Mucosa of descending colon (tissue), 3 donors: Measurements from ENCODE around the gene IMPG1. TPM values are rescaled to one million over a fixed set of nuclear protein-coding genes. Genes with fewer than 3 reads are reported as not detected.

ENCODE experiments used
- ATAC-seq: fragments of 200-7000 bp; cut with Tn5 transposase; one replicate; pipeline ENCODE4 v1.9.1; 2020; ENCODE audit warnings: mild to moderate bottlenecking, moderate library complexity
- DNase-seq, 3 donors: peaks; one replicate each; pipeline ENCODE4 v3.0.0-alpha.2; 2020
- H3K36me3 ChIP-seq: fragments of 200-600 bp; one replicate; pipeline ENCODE4 v1.8.0; 2021; ENCODE audit warnings: low read depth, mild to moderate bottlenecking
- H3K4me1 ChIP-seq: fragments of 200-600 bp; one replicate; pipeline ENCODE4 v1.8.0; 2021; ENCODE audit warnings: low read depth, mild to moderate bottlenecking
- H3K4me3 ChIP-seq: fragments of 200-600 bp; one replicate; pipeline ENCODE4 v1.8.0; 2021; ENCODE audit warnings: mild to moderate bottlenecking
- H3K9me3 ChIP-seq: fragments of 200-600 bp; one replicate; pipeline ENCODE4 v1.8.0; 2021; ENCODE audit warnings: mild to moderate bottlenecking
- intact Hi-C, 2 donors: fragments of 100-400 bp; cut with DNase I in 1 of 2; cut with micrococcal nuclease in 1 of 2; formaldehyde crosslinking; loops; one replicate each; pipeline versions ENCODE4 v1.11.0 to v1.11.1; 2022; cut with DNase I, micrococcal nuclease
- total RNA-seq, 3 donors: library from RNA; stranded (reverse); fragmentation: NEBNext Ultra II Directional in 2 of 3; extraction: Animal tissue kit (Norgen Biotek cat#: 25700) in 2 of 3; gene quantifications; one replicate each; pipeline versions ENCODE4 v1.2.1 to v1.2.4, GENCODE V29; 2021 to 2023
- TF ChIP-seq, protein P1 (sequence below): fragments of 200-600 bp; IDR thresholded peaks from one replicate; pipeline ENCODE4 v1.8.0; 2022; ENCODE audit warnings: antibody characterized with exemption, mild to moderate bottlenecking
- donor health status: DM: no; HTN: no; CAD: no; lungs with moderate emphysema.
- donor health status: DM: no; HTN: no; CAD: no.
- donor health status: DM: no; HTN: yes; CAD: no.

Gene IMPG1
- total RNA-seq, 3 donors from 2014 or later: not detected

GRCh38 chr6:76043690-76044089, 28.8 kb downstream of the IMPG1 start:
- Histone ChIP-seq H3K36me3 (no peaks in the 10 kb centered on the region), H3K9me3 (no peaks in the 10 kb centered on the region), H3K4me1 (no peaks in the 10 kb centered on the region), H3K4me3 (no peak overlapping the region)
- ATAC-seq (no peak), DNase-seq (no peak)
- intact Hi-C loops: no loop called here
- TF ChIP-seq, protein P1, sequence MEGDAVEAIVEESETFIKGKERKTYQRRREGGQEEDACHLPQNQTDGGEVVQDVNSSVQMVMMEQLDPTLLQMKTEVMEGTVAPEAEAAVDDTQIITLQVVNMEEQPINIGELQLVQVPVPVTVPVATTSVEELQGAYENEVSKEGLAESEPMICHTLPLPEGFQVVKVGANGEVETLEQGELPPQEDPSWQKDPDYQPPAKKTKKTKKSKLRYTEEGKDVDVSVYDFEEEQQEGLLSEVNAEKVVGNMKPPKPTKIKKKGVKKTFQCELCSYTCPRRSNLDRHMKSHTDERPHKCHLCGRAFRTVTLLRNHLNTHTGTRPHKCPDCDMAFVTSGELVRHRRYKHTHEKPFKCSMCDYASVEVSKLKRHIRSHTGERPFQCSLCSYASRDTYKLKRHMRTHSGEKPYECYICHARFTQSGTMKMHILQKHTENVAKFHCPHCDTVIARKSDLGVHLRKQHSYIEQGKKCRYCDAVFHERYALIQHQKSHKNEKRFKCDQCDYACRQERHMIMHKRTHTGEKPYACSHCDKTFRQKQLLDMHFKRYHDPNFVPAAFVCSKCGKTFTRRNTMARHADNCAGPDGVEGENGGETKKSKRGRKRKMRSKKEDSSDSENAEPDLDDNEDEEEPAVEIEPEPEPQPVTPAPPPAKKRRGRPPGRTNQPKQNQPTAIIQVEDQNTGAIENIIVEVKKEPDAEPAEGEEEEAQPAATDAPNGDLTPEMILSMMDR: no peak

DNA sequence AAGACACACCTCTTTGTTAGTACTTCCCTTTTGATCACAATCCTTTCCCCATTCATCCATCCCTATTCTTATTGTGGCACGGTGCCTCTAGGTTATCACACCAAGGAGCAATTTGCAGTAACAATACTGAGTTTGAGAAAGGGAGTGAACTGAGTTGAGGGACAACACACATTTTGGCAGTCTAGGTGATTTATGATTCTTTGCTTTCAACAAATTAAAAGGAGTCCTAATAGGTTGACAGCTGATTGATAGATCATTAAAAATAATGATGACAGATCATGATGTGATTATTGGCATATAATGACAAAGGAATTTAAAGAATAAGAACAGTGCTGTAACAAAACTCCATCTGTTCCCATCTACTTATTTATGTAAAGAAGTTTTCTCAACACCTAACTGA, 36.7 kb downstream of the IMPG1 start:
- no peaks in the 10 kb centered on the region for H3K4me1 ChIP-seq
- H3K36me3 ChIP-seq: no peaks in the 10 kb centered on the region
- DNase-seq (no peak), ATAC-seq (no peak)
- TF ChIP-seq, protein P1: no peak
- intact Hi-C loops: no loop called here
- H3K9me3 ChIP-seq: no peaks in the 10 kb centered on the region
- no peak overlapping the region for H3K4me3 ChIP-seq

GRCh38 chr6:76026101-76026500, 46.4 kb downstream of the IMPG1 start:
- intact Hi-C loops: no loop called here
- H3K4me3 ChIP-seq: no peak overlapping the region
- ATAC-seq (no peak), DNase-seq (no peak)
- TF ChIP-seq, protein P1: no peak
- H3K4me1 ChIP-seq: no peaks in the 10 kb centered on the region
- no peaks in the 10 kb centered on the region for H3K36me3 ChIP-seq
- H3K9me3 ChIP-seq: peaks cover 59% of the 10 kb centered on the region

DNA sequence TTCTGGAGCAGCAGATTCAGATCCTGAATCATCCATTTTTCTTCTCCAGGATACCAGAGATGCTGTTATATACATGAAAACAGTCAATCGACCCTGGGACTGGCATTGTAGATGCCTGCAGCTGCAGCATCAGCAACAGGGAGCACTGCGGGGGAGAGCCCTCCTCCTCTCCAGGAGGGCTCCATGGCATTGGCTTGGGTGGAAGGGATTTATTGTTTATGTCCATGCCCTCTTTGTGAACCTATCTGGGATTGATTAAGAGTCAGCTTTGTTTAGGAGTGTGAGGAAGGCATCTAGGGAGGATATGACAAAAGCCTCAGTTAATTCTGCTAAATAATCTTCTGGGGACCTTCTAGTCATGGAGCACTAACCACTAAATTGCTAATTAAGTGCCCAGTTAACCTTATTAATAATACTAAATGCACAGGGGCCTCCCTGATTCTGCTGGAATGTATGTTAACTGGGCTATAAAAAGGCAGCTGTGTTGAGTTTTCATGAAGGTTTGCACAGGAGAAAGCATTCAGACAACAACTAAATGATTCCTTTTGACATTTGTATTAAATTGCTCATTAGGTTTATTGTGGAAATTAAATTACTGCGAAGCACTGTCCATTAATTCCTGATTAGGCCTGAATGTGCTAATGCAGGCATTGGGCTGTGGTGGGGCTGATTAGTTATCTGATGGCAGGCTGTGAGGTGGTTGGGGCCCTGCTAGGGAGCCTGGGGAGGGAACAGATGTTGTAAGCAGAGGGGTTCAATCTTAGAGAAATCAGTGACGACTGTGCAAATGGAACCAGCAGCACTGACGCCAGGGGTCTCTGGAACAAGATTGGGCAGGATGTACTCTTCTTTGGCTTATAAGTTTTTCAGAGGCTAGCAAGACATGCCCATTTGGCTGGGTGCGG, 57.6 kb downstream of the IMPG1 start:
- intact Hi-C loops: no loop called here
- Histone ChIP-seq H3K4me1 (no peaks in the 10 kb centered on the region), H3K4me3 (no peak overlapping the region), H3K9me3 (no peaks in the 10 kb centered on the region), H3K36me3 (no peaks in the 10 kb centered on the region)
- TF ChIP-seq, protein P1: no peak
- ATAC-seq (no peak), DNase-seq (no peak)

DNA sequence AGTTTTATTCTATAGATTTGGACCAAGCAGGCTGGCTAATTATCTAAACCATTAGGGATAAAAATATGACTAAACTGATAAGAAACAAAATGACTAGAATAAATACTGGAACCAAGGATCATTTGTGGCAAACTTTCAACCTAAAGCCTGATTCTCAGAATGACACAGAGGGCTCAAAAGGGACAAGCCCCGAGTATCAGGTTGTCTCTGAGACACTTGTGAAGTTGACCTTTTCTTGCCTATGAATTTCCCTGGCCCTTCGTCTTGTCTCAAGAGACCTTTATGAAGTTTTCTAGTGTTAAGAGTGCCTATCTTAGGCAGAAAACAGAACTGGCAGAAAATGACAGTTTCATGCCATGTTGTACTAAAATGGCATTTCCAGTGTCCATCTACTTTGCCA, 68.3 kb downstream of the IMPG1 start:
- no peak for ATAC-seq
- no peaks in the 10 kb centered on the region for H3K36me3 ChIP-seq
- no peak overlapping the region for H3K4me3 ChIP-seq
- no peaks in the 10 kb centered on the region for H3K4me1 ChIP-seq
- DNase-seq: no peak
- H3K9me3 ChIP-seq: no peaks in the 10 kb centered on the region
- intact Hi-C loops: no loop called here
- TF ChIP-seq, protein P1: no peak
